ENCODE data around the gene CTNNA3. TPM values are rescaled to one million over a fixed set of nuclear protein-coding genes. Genes with fewer than 3 reads are reported as not detected.

CTNNA3 gene
- total and polyA plus RNA-seq, 12 donors = 0.03 to 14.4 (median 0.47) TPM; not detected in 1

DNA sequence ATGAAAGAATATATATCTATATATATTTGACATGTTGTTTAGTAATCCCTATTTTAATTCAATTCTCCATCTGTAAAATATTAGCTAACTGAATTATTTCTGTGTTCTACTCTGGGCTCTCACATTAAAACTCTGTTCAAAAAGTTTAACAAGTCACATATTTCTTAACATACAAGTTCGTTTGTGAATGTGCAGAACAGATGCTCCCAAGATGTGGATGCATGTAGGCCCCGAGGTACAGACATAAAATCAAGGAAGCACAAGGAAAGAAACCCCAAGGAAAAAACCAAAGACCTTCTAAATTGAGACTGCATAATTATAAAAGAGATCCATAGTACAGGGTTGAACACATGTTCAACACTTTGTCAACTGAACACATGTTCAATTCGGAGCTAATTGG is 595.0 kb downstream of the CTNNA3 start:
- WGBS, 4 donors = 74 to 79% (median 77%) methylated on average over 3 of the region's 3 CpGs
- intact Hi-C loops (cut with DNase I) = no loop called here
- Histone ChIP-seq H3K4me1 (replicated peaks in 1 of 2) (no peaks in the 10 kb centered on the region), H3K27ac (no peak overlapping the region), H3K36me3 (replicated peaks in 1 of 2) (no peaks in the 10 kb centered on the region), H3K27me3 (no peaks in the 10 kb centered on the region), H3K4me3 (no peak overlapping the region), H3K9me3 (replicated peaks in 1 of 3) (no peaks in the 10 kb centered on the region)
- DNase-seq = no peak
- TF ChIP-seq, protein P1, sequence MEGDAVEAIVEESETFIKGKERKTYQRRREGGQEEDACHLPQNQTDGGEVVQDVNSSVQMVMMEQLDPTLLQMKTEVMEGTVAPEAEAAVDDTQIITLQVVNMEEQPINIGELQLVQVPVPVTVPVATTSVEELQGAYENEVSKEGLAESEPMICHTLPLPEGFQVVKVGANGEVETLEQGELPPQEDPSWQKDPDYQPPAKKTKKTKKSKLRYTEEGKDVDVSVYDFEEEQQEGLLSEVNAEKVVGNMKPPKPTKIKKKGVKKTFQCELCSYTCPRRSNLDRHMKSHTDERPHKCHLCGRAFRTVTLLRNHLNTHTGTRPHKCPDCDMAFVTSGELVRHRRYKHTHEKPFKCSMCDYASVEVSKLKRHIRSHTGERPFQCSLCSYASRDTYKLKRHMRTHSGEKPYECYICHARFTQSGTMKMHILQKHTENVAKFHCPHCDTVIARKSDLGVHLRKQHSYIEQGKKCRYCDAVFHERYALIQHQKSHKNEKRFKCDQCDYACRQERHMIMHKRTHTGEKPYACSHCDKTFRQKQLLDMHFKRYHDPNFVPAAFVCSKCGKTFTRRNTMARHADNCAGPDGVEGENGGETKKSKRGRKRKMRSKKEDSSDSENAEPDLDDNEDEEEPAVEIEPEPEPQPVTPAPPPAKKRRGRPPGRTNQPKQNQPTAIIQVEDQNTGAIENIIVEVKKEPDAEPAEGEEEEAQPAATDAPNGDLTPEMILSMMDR (IDR thresholded peaks at IDR 0.05) = no peak
- no peak for TF ChIP-seq POLR2A (IDR thresholded peaks at IDR 0.05)

DNA sequence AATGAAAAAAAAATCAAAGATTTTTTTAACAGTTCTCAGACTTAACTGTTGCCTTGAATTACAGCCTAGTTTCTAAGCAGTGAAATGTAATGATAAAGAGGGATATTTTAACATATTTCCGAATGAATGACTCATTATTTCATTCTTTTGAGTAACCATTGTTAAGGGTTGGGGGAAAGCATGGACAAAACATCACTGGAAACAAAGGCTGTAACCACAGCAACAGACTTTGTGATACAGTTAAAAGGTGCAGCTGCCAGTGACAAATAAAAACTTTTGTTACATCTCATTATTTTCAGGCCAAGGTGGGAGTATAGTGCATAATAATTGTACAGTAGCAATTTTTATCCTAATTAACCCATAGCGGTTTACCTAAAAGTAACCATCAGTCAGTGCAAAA is 597.5 kb downstream of the CTNNA3 start:
- H3K27ac ChIP-seq = no peak overlapping the region
- no peaks in the 10 kb centered on the region for H3K9me3 ChIP-seq (replicated peaks in 1 of 3)
- no peaks in the 10 kb centered on the region for H3K27me3 ChIP-seq
- no peak for DNase-seq
- 57 to 68% (median 64%) methylated on average over 2 of the region's 2 CpGs for WGBS, 4 donors
- TF ChIP-seq POLR2A (IDR thresholded peaks at IDR 0.05) = no peak
- TF ChIP-seq, protein P1 (IDR thresholded peaks at IDR 0.05) = no peak
- H3K36me3 ChIP-seq (replicated peaks in 1 of 2) = no peaks in the 10 kb centered on the region
- intact Hi-C loops (cut with DNase I) = no loop called here
- no peaks in the 10 kb centered on the region for H3K4me1 ChIP-seq (replicated peaks in 1 of 2)
- no peak overlapping the region for H3K4me3 ChIP-seq

GRCh38 chr10:67095531-67095930 is 600.5 kb downstream of the CTNNA3 start:
- Histone ChIP-seq H3K27ac (no peak overlapping the region), H3K4me3 (no peak overlapping the region), H3K4me1 (replicated peaks in 1 of 2) (no peaks in the 10 kb centered on the region), H3K27me3 (no peaks in the 10 kb centered on the region), H3K9me3 (replicated peaks in 1 of 3) (no peaks in the 10 kb centered on the region), H3K36me3 (replicated peaks in 1 of 2) (no peaks in the 10 kb centered on the region)
- intact Hi-C loops (cut with DNase I) = no loop called here
- WGBS, 4 donors = 42 to 57% (median 50%) methylated on average over 2 of the region's 2 CpGs
- DNase-seq = no peak
- TF ChIP-seq, protein P1 (IDR thresholded peaks at IDR 0.05) = no peak
- TF ChIP-seq POLR2A (IDR thresholded peaks at IDR 0.05) = no peak

DNA sequence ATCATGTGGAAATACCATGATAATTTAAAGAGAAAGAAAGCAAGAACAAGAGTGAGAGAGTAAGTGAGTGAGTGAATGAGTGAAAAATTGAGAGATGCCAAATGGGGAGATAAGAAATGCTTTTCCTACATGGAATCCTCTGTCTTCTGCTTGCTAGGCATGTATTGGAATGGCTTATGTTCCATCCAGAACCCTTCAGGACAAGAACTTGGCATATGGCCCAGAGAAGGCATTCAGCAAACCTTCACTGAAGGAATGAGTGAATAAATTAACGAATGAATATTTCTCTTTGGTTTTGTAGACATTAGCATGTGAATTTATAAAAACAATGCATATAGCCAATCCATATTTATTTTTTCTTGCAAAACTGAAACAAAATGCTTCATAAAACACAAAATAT is 608.0 kb downstream of the CTNNA3 start:
- TF ChIP-seq, protein P1 (IDR thresholded peaks at IDR 0.05) = no peak
- TF ChIP-seq POLR2A (IDR thresholded peaks at IDR 0.05) = no peak
- 61 to 77% (median 65%) methylated on average over 1 of the region's 1 CpG for WGBS, 4 donors

More for the DNA sequence above, 608.0 kb downstream of the CTNNA3 start:
- H3K9me3 ChIP-seq (replicated peaks in 1 of 3) = no peaks in the 10 kb centered on the region
- no peak overlapping the region for H3K27ac ChIP-seq
- H3K36me3 ChIP-seq (replicated peaks in 1 of 2) = no peaks in the 10 kb centered on the region
- no peak overlapping the region for H3K4me3 ChIP-seq
- intact Hi-C loops (cut with DNase I) = no loop called here
- H3K4me1 ChIP-seq (replicated peaks in 1 of 2) = no peaks in the 10 kb centered on the region
- DNase-seq = no peak
- no peaks in the 10 kb centered on the region for H3K27me3 ChIP-seq
